ENCODE data around the gene CTNNBL1. TPM values are rescaled to one million over a fixed set of nuclear protein-coding genes. Genes with fewer than 3 reads are reported as not detected.

CTNNBL1 gene
- polyA plus RNA-seq, 1 of the 3 experiments (the other 2 are of a cell fraction): 29.5 TPM

- Histone ChIP-seq H3K4me2 (no peak overlapping the region), H3K36me3 (replicated peaks in 1 of 2; ENCODE audit: control insufficient read depth in 1 of 2, insufficient read depth in 2 of 2, low read length in 1 of 2) (peaks cover 13 to 32% of the 10 kb centered on the region in 2 experiments), H3K79me2 (ENCODE audit: insufficient read depth) (no peaks in the 10 kb centered on the region), H3F3A (replicated peaks; ENCODE audit: insufficient read depth) (peaks cover 11% of the 10 kb centered on the region), H3K27me3 (ENCODE audit: insufficient read depth) (no peaks in the 10 kb centered on the region), H2AFZ (ENCODE audit: low read depth) (no peak overlapping the region), H3K9me2 (no peaks in the 10 kb centered on the region), H3K4me3 (ENCODE audit: low read depth in 2 of 2, low read length in 1 of 2) (no peak overlapping the region), H3K27ac (ENCODE audit: low read depth in 2 of 2, low read length in 1 of 2) (no peak overlapping the region), H3K4me1 (ENCODE audit: control insufficient read depth in 1 of 2, insufficient read depth in 2 of 2, low read depth in 1 of 2, low read length in 1 of 2) (peaks cover 0 to 4% of the 10 kb centered on the region in 2 experiments; a peak in 1 of 4 replicates), H3K9ac (no peak overlapping the region), H3K9me3 (no peaks in the 10 kb centered on the region), H4K20me1 (ENCODE audit: insufficient read depth) (no peaks in the 10 kb centered on the region)
- WGBS (ENCODE audit: low lambda C conversion rate): 98% methylated on average over 3 of the region's 3 CpGs
- no peak for DNase-seq
- ChIA-PET CTCF (no interaction called here), POLR2A (no interaction called here)
- TF ChIP-seq JUND (IDR thresholded peaks at IDR 0.05): no peak
Observed at GRCh38 chr20:37776526-37776925, 82.7 kb downstream of the CTNNBL1 start.

- TF ChIP-seq FOXJ3 (CRISPR knock-in tag; IDR thresholded peaks at IDR 0.05): no peak
- TF ChIP-seq YY1 (IDR thresholded peaks at IDR 0.05; ENCODE audit: low read depth): no peak
- TF ChIP-seq, protein P1, sequence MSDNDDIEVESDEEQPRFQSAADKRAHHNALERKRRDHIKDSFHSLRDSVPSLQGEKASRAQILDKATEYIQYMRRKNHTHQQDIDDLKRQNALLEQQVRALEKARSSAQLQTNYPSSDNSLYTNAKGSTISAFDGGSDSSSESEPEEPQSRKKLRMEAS (IDR thresholded peaks at IDR 0.05; ENCODE audit: low read depth): 0 out of 2 replicates have a peak, but pooled peaks have one; percentile 11
- POLR2A ChIA-PET: no interaction called here
- Histone ChIP-seq H3K36me3 (replicated peaks in 1 of 2; ENCODE audit: control insufficient read depth in 1 of 2, insufficient read depth in 2 of 2, low read length in 1 of 2) (peaks cover 19 to 34% of the 10 kb centered on the region in 2 experiments), H3K27me3 (ENCODE audit: insufficient read depth) (no peaks in the 10 kb centered on the region), H3K4me3 (ENCODE audit: low read depth in 2 of 2, low read length in 1 of 2) (no peak overlapping the region), H3K9ac (no peak overlapping the region), H4K20me1 (ENCODE audit: insufficient read depth) (no peaks in the 10 kb centered on the region), H2AFZ (ENCODE audit: low read depth) (no peak overlapping the region), H3F3A (replicated peaks; ENCODE audit: insufficient read depth) (peaks cover 12% of the 10 kb centered on the region), H3K9me2 (no peaks in the 10 kb centered on the region), H3K9me3 (no peaks in the 10 kb centered on the region), H3K79me2 (ENCODE audit: insufficient read depth) (no peaks in the 10 kb centered on the region), H3K27ac (ENCODE audit: low read depth in 2 of 2, low read length in 1 of 2) (peak overlapping the region in 1 of 2 experiments; percentile 14; a peak in 1 of 4 replicates), H3K4me2 (no peak overlapping the region), H3K4me1 (ENCODE audit: control insufficient read depth in 1 of 2, insufficient read depth in 2 of 2, low read depth in 1 of 2, low read length in 1 of 2) (peaks cover 0 to 4% of the 10 kb centered on the region in 2 experiments; a peak in 1 of 4 replicates)
- CTCF ChIA-PET: no interaction called here
- 86% methylated on average over 8 of the region's 8 CpGs for WGBS (ENCODE audit: low lambda C conversion rate)
- no peak for DNase-seq
Observed at GRCh38 chr20:37777012-37777950, 83.5 kb downstream of the CTNNBL1 start.

DNA sequence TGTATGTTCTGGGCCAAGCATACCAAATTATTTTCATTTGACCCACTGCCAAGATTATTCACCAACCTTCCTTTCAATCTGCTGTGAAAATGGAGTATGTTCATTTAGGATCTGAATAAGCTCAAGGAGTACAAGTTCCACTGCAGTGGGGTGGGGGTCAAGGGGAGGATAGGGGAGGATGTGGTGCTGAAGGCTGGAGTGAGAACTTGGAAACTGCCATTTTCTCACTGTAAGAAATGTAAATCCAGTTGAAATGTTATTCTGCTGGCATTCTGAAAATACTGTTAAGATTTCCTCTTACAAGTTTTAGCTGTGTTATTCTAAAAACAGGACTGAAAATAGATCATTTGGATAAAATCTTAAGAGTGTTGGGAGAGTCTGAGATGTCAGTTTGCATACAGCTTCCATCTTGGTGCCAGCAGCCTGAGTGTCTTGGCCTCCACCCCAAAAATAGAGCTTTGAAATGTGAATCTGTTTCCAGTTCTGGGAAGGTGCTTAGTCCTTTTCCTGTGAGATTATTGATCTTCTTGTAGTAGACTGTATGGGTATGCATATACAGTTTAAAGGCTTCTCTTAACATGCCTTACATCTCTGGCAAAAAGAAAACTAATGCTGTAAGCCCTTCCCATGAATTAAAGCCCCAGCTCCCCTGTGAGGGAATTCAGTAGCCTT, 84.3 kb downstream of the CTNNBL1 start:
- Histone ChIP-seq H3K4me2 (0 out of 2 replicates have a peak overlapping the region, but pooled peaks have one; percentile 27), H3K36me3 (replicated peaks in 1 of 2; ENCODE audit: control insufficient read depth in 1 of 2, insufficient read depth in 2 of 2, low read length in 1 of 2) (peaks cover 22 to 35% of the 10 kb centered on the region in 2 experiments), H3K9me3 (no peaks in the 10 kb centered on the region), H3K79me2 (ENCODE audit: insufficient read depth) (no peaks in the 10 kb centered on the region), H3F3A (replicated peaks; ENCODE audit: insufficient read depth) (peaks cover 12% of the 10 kb centered on the region), H4K20me1 (ENCODE audit: insufficient read depth) (no peaks in the 10 kb centered on the region), H3K9ac (no peak overlapping the region), H2AFZ (ENCODE audit: low read depth) (no peak overlapping the region), H3K27ac (ENCODE audit: low read depth in 2 of 2, low read length in 1 of 2) (peak overlapping the region in 1 of 2 experiments; percentile 14; a peak in 1 of 4 replicates), H3K4me3 (ENCODE audit: low read depth in 2 of 2, low read length in 1 of 2) (no peak overlapping the region), H3K9me2 (no peaks in the 10 kb centered on the region), H3K4me1 (ENCODE audit: control insufficient read depth in 1 of 2, insufficient read depth in 2 of 2, low read depth in 1 of 2, low read length in 1 of 2) (peaks cover 0 to 4% of the 10 kb centered on the region in 2 experiments; a peak in 1 of 4 replicates), H3K27me3 (ENCODE audit: insufficient read depth) (no peaks in the 10 kb centered on the region)
- POLR2A ChIA-PET: no interaction called here
- CTCF ChIA-PET: interaction anchor here (1.0 kb wide), 2 partner anchors 34 to 544 kb away, joined by 3 read pairs; no protein-coding TSS in a partner anchor
- no peak for TF ChIP-seq EP300 (IDR thresholded peaks at IDR 0.05; ENCODE audit: borderline replicate concordance in 1 of 2, low read depth in 1 of 2, low read length in 1 of 2)
- TF ChIP-seq, protein P2, sequence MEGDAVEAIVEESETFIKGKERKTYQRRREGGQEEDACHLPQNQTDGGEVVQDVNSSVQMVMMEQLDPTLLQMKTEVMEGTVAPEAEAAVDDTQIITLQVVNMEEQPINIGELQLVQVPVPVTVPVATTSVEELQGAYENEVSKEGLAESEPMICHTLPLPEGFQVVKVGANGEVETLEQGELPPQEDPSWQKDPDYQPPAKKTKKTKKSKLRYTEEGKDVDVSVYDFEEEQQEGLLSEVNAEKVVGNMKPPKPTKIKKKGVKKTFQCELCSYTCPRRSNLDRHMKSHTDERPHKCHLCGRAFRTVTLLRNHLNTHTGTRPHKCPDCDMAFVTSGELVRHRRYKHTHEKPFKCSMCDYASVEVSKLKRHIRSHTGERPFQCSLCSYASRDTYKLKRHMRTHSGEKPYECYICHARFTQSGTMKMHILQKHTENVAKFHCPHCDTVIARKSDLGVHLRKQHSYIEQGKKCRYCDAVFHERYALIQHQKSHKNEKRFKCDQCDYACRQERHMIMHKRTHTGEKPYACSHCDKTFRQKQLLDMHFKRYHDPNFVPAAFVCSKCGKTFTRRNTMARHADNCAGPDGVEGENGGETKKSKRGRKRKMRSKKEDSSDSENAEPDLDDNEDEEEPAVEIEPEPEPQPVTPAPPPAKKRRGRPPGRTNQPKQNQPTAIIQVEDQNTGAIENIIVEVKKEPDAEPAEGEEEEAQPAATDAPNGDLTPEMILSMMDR (IDR thresholded peaks at IDR 0.05): no peak
- no peak for DNase-seq

Data from SK-N-SH (cell line).